Uterus (tissue), 2 donors: ENCODE data around the gene TCF3.

ENCODE experiments used
- CTCF ChIP-seq, 4 experiments: fragments of 200-600 bp in 2 of 4; fragments of 450-650 bp in 2 of 4; sonication (generic) in 2 of 4; IDR thresholded peaks; one replicate each; pipeline ENCODE4 v1.5.1; 2016 to 2019; ENCODE audit warnings: antibody characterized with exemption in 4 of 4, mild to moderate bottlenecking in 2 of 4, moderate library complexity in 1 of 4
- POLR2A ChIP-seq, 2 donors: fragments of 450-650 bp; IDR thresholded peaks; one replicate each; pipeline ENCODE4 v1.6.1; 2016; ENCODE audit warnings: antibody characterized with exemption in 2 of 2, mild to moderate bottlenecking in 1 of 2, moderate library complexity in 1 of 2

- TF ChIP-seq CTCF (IDR thresholded peaks at IDR 0.05) (no peak), POLR2A (IDR thresholded peaks at IDR 0.05) (no peak)
These were observed 30.8 kb downstream of the TCF3 start for GRCh38 chr19:1621574-1621973.
